LNCaP clone FGC (cell line): Measurements from ENCODE around the gene AQP9.

Experiments
- DNase-seq: peaks from one replicate; pipeline ENCODE4 v3.0.0-alpha.2; 2011; ENCODE audit warnings: low read depth
- H3K4me3 ChIP-seq: 2 replicates; pipeline ENCODE4 v1.5.1; 2011; ENCODE audit warnings: mild to moderate bottlenecking, low read depth, low read length, control low read depth
- TF ChIP-seq, protein P1 (sequence below): IDR thresholded peaks from 2 replicates; pipeline ENCODE4 v1.5.1; 2012; ENCODE audit warnings: mild to moderate bottlenecking; ENCODE audit not compliant: control insufficient read depth, insufficient read depth; ENCODE audit errors: extremely low read depth

AQP9 gene

GRCh38 chr15:58223432-58223831, 85.3 kb downstream of the AQP9 start:
- TF ChIP-seq, protein P1, sequence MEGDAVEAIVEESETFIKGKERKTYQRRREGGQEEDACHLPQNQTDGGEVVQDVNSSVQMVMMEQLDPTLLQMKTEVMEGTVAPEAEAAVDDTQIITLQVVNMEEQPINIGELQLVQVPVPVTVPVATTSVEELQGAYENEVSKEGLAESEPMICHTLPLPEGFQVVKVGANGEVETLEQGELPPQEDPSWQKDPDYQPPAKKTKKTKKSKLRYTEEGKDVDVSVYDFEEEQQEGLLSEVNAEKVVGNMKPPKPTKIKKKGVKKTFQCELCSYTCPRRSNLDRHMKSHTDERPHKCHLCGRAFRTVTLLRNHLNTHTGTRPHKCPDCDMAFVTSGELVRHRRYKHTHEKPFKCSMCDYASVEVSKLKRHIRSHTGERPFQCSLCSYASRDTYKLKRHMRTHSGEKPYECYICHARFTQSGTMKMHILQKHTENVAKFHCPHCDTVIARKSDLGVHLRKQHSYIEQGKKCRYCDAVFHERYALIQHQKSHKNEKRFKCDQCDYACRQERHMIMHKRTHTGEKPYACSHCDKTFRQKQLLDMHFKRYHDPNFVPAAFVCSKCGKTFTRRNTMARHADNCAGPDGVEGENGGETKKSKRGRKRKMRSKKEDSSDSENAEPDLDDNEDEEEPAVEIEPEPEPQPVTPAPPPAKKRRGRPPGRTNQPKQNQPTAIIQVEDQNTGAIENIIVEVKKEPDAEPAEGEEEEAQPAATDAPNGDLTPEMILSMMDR = no peak
- H3K4me3 ChIP-seq = no peak overlapping the region
- no peak for DNase-seq

DNA sequence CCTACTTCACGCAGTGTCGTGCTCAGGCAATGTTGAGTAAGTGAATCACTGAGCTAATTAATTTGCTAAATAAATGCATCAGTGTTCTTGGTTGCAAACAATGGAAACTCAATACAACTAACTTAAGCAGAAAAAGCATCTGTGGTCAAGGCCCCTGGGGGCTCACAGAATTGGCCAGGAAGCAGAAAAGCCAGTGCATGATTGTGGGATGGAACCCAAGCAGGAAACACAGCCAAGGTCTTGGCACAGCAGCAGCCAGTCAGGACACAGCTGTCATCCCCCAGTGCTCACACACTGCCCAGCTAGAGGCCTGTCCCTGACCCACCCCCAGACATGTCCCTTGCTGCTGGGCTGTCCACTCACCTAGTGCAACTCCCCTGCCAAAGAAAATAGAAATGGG, 85.9 kb downstream of the AQP9 start:
- TF ChIP-seq, protein P1 = no peak
- DNase-seq = no peak
- H3K4me3 ChIP-seq = no peak overlapping the region

DNA sequence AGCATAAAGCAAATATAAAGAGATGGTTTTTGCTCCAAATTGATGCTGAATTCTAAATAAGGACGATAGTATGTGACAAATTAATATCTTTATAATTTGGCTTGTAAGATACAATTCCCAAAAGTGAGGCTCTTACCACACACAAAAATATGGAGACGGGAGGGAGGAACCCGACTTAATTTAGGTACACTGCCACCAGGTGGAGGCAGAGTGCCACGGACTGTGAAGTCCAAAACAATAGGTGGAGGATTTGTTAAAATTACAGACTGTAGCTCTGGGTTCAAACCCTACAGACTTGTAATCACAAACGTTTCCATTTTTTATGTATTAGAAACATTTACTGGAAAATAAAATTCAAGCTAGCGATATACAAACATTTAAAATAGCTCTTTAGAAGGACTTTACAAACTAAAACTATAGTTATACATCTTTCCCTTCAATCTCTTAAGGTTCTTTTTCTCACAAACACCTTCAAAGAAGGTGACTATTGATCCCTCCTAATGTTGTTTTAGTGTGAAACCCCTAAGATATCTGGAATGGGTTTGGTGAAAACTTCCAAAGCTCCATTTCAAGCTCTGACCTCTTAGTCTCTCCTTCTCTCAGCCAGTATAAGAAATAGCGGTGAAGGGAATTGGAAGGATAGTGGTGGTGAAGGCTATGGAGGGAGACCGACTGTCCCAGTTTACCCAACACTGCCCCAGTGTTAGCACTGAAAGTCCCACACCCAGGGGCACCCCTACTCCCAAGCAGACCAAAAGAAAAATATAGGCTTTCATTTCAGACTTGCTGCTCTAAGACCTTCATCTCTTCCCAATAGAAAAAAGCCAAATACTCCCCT, 89.7 kb downstream of the AQP9 start:
- peak; percentile 56 for DNase-seq
- TF ChIP-seq, protein P1 = peak; percentile 85
- no peak overlapping the region for H3K4me3 ChIP-seq

- TF ChIP-seq, protein P1 = no peak
- H3K4me3 ChIP-seq = no peak overlapping the region
- no peak for DNase-seq
These were observed 90.5 kb downstream of the AQP9 start for GRCh38 chr15:58228718-58229117.

- DNase-seq = no peak
- no peak overlapping the region for H3K4me3 ChIP-seq
- TF ChIP-seq, protein P1 = no peak
These were observed 91.2 kb downstream of the AQP9 start for GRCh38 chr15:58229297-58229768.

DNA sequence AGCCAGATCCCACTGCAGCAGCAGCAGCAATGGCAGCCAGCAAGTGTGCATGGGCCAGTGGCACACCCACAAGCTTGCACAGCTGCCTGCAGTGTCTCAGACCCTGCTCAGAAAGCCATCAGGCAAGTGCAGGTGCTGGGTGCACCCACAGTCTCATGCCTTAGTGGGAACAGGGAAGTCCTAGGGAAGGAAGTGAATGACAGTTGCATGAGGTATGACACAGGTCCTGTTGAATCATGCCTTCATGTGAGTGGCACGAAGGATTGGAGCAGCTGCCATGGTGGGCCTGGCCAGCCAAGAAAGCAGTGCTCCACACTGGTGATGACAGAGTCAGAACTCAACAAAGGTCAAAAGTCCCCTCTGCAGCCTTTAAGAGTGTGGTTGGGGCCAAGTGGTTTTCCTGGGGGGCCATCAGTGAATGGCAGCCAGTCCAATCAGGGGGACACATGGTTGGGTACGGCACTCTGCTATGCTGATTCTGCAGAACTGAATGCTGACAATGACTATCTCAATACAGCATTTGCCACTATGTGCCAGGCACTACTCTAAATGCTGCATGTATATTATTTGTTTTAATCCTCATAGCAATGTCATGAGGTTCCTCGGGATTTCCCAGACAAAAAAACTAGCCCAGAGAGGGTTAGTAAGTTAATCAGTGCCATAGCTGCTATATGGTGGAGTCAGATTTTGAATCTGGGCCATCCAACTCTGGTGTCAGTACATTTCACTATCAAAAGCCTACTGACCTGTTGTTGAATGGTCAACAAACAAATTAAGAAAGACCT, 94.3 kb downstream of the AQP9 start:
- no peak overlapping the region for H3K4me3 ChIP-seq
- TF ChIP-seq, protein P1 = no peak
- no peak for DNase-seq
